Measurements from ENCODE around the gene HEATR1. TPM values are rescaled to one million over a fixed set of nuclear protein-coding genes. Genes with fewer than 3 reads are reported as not detected.

Gene HEATR1
- total and polyA plus RNA-seq, 11 donors: 2.4 to 17.2 (median 9.9) TPM

GRCh38 chr1:236558081-236558480 is 46.2 kb downstream of the HEATR1 start:
- DNase-seq: no peak
- peaks cover 0 to 100% (median 95%) of the 10 kb centered on the region in 9 donors for H3K36me3 ChIP-seq
- H3K27me3 ChIP-seq: no peaks in the 10 kb centered on the region
- no peaks in the 10 kb centered on the region for H3K4me1 ChIP-seq
- TF ChIP-seq CTCF (IDR thresholded peaks at IDR 0.05) (no peak), POLR2A (IDR thresholded peaks at IDR 0.05) (no peak)
- no peak overlapping the region for H3K27ac ChIP-seq
- WGBS, 4 donors: 83 to 92% (median 89%) methylated on average over 9 of the region's 9 CpGs
- intact Hi-C loops (cut with DNase I): no loop called here
- H3K4me3 ChIP-seq: no peak overlapping the region
- no peaks in the 10 kb centered on the region for H3K9me3 ChIP-seq
- ATAC-seq: no peak

- Histone ChIP-seq H3K9me3 (no peaks in the 10 kb centered on the region), H3K27ac (no peak overlapping the region), H3K36me3 (peaks cover 0 to 100% (median 95%) of the 10 kb centered on the region in 9 donors), H3K4me3 (no peak overlapping the region), H3K27me3 (no peaks in the 10 kb centered on the region), H3K4me1 (no peaks in the 10 kb centered on the region)
- intact Hi-C loops (cut with DNase I): no loop called here
- DNase-seq: no peak
- WGBS, 4 donors: 89 to 96% (median 94%) methylated on average over 7 of the region's 7 CpGs
- TF ChIP-seq POLR2A (IDR thresholded peaks at IDR 0.05) (no peak), CTCF (IDR thresholded peaks at IDR 0.05) (no peak)
- ATAC-seq: no peak
Observed at GRCh38 chr1:236556606-236557005, 47.7 kb downstream of the HEATR1 start.

- DNase-seq (no peak), ATAC-seq (no peak)
- Histone ChIP-seq H3K27me3 (no peaks in the 10 kb centered on the region), H3K36me3 (peaks cover 0 to 100% (median 99%) of the 10 kb centered on the region in 9 donors), H3K27ac (no peak overlapping the region), H3K4me1 (no peaks in the 10 kb centered on the region), H3K4me3 (no peak overlapping the region), H3K9me3 (no peaks in the 10 kb centered on the region)
- no peak for TF ChIP-seq CTCF (IDR thresholded peaks at IDR 0.05)
- TF ChIP-seq POLR2A (IDR thresholded peaks at IDR 0.05): no peak
- WGBS, 4 donors: 81 to 86% (median 84%) methylated on average over 8 of the region's 8 CpGs
- intact Hi-C loops (cut with DNase I): no loop called here
Observed at GRCh38 chr1:236553370-236553769, 50.9 kb downstream of the HEATR1 start.

- Histone ChIP-seq H3K27ac (no peak overlapping the region), H3K36me3 (peaks cover 0 to 100% (median 99%) of the 10 kb centered on the region in 9 donors), H3K4me3 (no peak overlapping the region), H3K9me3 (no peaks in the 10 kb centered on the region), H3K27me3 (no peaks in the 10 kb centered on the region), H3K4me1 (no peaks in the 10 kb centered on the region)
- intact Hi-C loops (cut with DNase I): no loop called here
- ATAC-seq (no peak), DNase-seq (no peak)
- TF ChIP-seq POLR2A (IDR thresholded peaks at IDR 0.05) (no peak), CTCF (IDR thresholded peaks at IDR 0.05) (no peak)
- WGBS, 4 donors: 31 to 42% (median 38%) methylated on average over 1 of the region's 1 CpG
Observed at GRCh38 chr1:236552901-236553300, 51.4 kb downstream of the HEATR1 start.
